IPS DF 4.7 (cell line): ENCODE results near the gene ARL6IP6.

ENCODE experiments used
- DNase-seq: peaks from one replicate; pipeline ENCODE4 v3.0.0-alpha.2; 2013; ENCODE audit warnings: low spot score; ENCODE audit errors: extremely low read depth

Gene ARL6IP6

DNA sequence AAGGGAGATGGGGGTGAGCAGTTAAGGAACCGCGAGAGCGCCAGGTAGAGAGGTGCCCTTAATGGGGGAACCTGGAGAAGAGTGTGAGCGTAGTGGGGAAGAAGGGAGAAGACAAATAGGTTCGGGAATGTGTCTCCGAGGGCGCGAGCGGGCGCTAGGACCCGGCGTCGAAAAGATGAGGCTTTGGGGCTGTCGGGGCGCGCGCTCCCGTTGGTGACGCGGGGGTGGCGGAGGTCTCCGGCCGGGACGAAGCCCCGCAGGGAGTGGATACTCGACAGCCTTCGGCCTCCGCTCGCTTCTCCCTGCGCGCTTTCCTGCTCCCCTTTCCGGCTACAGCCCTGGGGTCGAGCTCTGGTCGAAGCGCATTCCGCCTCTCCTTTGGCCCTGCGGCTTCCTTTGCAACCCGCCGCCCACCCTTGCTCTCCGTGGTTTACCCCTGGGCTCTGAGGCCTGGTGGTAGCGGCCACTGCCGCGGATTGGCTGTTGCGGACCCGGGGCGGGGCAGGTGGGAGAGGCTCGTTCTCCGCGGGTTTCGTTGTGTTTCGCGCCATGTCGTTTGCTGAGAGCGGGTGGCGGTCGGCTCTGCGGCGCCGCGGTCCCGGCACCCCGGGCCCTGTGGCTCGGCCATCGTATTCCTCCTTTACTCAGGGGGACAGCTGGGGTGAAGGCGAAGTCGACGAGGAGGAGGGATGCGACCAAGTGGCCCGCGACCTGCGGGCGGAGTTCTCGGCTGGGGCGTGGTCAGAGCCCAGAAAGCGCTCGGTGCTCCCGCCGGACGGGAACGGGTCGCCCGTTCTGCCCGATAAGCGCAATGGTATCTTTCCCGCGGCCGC, at the start of gene ARL6IP6:
ARL6IP6 (plus strand) TSS at position 545 of the 833 bp plus-strand sequence; CDS start at position 550, 5 bp downstream.
- no peak for DNase-seq

DNA sequence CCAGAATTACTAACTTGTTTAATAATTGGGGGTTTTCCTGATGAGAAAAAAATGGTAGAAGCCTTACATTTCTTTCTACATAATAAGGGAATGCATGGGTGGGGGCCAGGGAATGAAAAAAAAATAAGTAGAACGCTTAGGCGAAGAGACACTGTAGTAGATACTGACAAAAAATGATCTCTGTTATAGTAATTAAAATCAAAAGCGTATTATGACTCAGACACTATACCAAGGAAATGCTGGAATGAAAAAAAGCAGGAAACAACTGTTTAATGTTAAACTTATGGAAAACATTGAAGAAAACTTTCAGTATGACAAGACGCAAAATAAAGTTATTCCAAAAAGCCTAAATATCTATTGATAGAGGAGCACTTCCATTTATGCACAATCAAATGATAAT, 44.1 kb upstream of the ARL6IP6 start:
- DNase-seq: no peak

GRCh38 chr2:152676461-152676860, 42.0 kb upstream of the ARL6IP6 start:
- no peak for DNase-seq

GRCh38 chr2:152678808-152679207, 39.6 kb upstream of the ARL6IP6 start:
- no peak for DNase-seq

DNA sequence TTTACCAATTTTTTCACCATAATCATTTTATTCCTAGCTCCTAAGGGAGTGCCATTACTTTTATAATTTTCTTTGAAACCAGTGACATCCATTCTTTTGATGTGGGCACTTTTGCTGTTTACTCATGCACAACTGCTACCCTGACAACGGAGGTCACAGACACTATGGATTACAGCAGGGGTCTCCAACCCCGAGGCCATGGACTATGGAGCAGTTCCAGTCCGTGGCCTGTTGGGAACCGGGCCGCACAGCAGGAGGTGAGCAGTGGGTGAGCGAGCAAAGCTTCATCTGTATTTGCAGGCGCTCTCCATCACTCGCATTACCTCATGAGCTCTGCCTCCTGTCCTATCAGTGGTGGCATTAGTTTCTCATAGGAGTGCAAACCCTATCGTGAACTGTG, 35.8 kb upstream of the ARL6IP6 start:
- DNase-seq: no peak

DNA sequence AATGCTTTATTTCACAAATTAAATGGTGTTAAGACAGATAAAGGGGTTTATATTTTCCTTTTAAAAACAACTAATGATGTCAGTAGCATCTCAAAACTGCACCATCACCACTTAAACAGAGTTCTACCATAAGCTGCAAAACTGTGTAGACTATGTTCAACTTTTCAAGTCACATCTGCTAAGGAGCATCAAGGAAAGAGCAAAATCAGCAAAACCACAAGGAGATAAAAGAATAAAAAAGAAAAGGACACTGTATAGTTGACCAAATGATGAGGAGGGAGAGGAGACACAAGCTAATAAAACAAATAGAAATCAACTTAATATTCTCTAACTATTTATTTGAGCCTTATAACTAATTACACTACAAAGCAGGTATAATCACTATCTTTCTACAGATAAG, 35.0 kb upstream of the ARL6IP6 start:
- DNase-seq: no peak

- DNase-seq: no peak
Measured at GRCh38 chr2:152686321-152686720, 32.1 kb upstream of the ARL6IP6 start.

- no peak for DNase-seq
Measured at GRCh38 chr2:152693033-152693432, 25.4 kb upstream of the ARL6IP6 start.

DNA sequence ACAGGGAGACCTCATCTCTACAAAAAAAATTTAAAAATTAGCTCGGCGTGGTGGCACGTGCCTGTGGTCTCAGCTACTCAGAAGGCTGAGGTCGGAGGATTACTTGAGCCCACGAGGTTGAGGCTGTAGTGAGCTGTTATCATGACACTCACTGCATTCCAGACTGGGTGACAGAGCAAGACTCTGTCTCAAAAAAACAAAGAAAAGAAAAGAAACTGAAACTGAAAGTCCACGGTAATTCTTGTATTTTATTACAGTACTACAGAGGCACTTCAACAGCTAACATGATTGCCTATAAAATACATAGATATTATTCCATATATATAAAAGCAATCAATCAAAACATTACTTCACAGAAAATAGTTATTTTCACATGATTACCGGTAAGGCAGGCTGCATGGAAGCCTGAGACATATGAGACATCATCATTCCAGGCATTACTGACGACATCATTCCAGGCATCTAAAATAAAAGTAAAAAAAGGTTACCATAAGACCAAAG, 24.2 kb upstream of the ARL6IP6 start:
- no peak for DNase-seq

- no peak for DNase-seq
Measured at GRCh38 chr2:152695763-152696162, 22.7 kb upstream of the ARL6IP6 start.

DNA sequence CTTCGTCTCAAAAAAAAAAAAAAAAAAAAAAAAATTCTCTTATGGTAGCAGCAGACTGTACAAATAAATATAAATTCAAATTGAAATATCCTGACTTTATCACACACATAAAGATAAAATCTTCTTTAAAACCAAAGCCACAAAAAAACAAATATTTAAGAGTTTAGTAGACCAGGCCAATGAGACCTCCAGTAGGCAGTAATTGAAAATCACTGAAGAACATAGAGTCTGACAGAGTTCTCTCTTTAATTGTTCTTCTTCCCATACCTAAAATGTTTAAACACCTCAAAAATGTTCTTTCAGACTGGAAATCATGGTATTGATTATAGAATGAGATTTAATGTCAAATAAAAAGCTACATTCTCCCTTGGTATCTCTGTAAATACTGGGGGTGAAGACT, 21.9 kb upstream of the ARL6IP6 start:
- DNase-seq: no peak

GRCh38 chr2:152701198-152701597, 17.2 kb upstream of the ARL6IP6 start:
- DNase-seq: no peak

GRCh38 chr2:152706477-152707021, 11.9 kb upstream of the ARL6IP6 start:
- DNase-seq: no peak

GRCh38 chr2:152708742-152709141, 9.7 kb upstream of the ARL6IP6 start:
- DNase-seq: no peak

DNA sequence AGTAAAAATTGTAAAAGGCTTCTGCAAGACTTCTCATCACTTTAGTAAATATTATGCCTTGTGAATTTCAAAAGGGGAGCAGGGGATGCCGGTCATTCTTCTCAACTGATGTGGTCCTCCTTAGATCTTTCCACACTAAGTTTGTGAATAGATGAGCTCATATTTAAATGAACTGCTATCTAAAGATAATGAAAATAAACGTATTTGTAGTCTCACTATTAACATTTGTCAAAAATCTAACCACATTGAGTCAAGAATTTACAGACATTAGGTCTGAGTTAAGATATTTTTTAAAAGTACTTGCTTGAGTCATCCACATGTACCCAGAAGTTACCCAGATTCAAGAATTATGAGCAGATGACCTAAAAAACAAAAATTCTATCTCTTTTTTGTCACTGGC, 7.7 kb upstream of the ARL6IP6 start:
- no peak for DNase-seq

- DNase-seq: no peak
Measured at GRCh38 chr2:152715112-152715511, 3.3 kb upstream of the ARL6IP6 start.

GRCh38 chr2:152715854-152716428, 2.5 kb upstream of the ARL6IP6 start:
- DNase-seq: no peak

GRCh38 chr2:152716805-152717227, 1.6 kb upstream of the ARL6IP6 start:
- DNase-seq: no peak

DNA sequence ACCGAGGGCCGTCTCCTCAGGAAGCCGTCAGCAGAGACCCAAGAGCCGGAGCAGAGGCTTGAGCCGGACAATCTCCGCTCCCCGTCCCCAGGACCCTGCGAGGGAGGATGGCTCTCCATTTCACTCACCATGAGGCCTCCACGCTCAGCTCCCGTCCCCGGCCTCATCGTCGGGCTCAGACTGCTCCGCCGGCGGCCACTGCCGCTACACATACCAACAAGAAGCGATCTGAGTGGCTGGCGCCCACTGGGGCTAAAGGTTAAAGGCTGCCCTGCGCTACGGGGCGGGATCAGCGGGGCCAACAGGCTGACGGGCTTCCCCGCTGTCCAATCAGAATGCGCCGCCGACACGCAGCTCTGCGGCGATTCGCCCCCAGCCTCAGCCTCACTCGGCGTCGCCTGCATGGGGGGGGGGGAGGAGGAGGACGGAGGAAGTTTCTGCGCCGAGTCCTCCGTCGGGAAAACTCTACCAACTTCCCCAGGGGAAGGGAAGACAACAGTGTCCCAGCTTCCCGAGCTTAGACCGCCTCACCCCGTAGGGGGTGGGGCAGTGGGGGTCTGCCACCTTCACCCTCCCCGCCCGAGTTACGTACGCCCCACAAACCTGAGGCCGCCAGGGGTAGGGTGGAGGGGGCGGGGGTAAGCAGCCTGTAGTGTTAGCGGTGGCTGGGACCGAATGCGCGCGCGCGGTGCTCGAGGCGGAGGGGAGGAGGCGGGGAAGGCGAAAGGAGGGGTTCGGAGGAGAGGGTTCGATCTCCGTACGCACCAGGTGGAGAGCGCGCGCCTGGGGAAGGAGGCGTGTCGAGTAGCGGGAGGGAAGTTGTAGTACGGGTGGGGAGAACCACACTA, 968 bp upstream of the ARL6IP6 start, which contains the start of gene PRPF40A:
PRPF40A (minus strand) TSS at position 234 of the 848 bp plus-strand sequence; CDS start at position 212, 22 bp downstream.
- DNase-seq: peak; percentile 83

DNA sequence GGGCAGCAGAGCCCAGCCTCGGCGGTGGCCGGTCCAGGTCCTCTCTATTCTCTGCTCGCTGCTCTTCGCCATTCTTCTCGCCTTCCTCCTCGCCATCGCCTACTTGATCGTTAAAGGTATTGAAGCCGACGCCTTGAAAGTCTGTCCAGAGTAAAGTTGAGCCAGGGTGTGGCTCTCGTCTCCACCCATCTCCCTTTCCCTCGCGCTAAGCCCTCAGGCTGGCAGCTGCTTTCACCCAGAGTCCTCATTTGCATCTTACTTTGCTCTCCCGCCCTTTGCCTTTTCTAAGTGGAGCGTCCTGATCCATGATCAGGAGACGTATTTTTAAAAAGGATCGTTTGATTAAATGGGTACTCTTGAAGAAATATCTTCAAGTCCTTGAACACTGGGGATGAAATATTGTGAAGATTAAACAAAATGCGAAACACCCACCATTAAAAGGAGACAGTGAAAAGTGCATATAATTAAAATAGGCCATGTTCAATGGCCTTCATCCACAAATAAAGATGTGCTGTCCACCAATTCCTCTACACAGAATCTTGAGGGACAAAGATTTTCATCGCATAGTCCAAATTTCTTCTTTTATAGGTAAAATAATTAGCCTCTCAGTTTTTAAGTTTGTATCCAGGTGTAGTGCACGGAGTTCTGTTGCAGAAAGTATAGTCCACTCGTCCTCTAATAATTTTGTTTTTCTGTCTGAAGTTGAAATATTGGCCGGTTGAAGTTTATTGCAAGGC, 657 bp downstream of the ARL6IP6 start:
- no peak for DNase-seq

- DNase-seq: no peak
Measured at GRCh38 chr2:152720794-152721193, 2.4 kb downstream of the ARL6IP6 start.
